Karpas-422 (cell line): ENCODE data around the gene THOC1. TPM values are rescaled to one million over a fixed set of nuclear protein-coding genes. Genes with fewer than 3 reads are reported as not detected.
"Not testable (repeated sequence)": the region's sequence is repeated elsewhere in the genome, so short reads cannot be mapped to it uniquely, and the experiment has no call there.

Experiments
- DNase-seq: peaks from one replicate; pipeline ENCODE4 v3.0.0-alpha.2; 2015
- H2AFZ ChIP-seq: fragments of 200-600 bp; sonication (generic); 2 replicates; pipeline ENCODE4 v1.6.1; 2014; ENCODE audit warnings: antibody characterized with exemption, low read length, mixed read lengths
- H3K27ac ChIP-seq: fragments of 200-600 bp; sonication (generic); 2 replicates; pipeline ENCODE4 v1.5.1; 2014; ENCODE audit warnings: mild to moderate bottlenecking, low read length, moderate library complexity
- H3K27me3 ChIP-seq: fragments of 200-600 bp; sonication (generic); 2 replicates; pipeline ENCODE4 v1.6.1; 2014; ENCODE audit warnings: low read length, mixed read lengths
- H3K36me3 ChIP-seq: fragments of 200-600 bp; sonication (generic); 2 replicates; pipeline ENCODE4 v1.6.1; 2014; ENCODE audit warnings: low read length, mixed read lengths; ENCODE audit not compliant: insufficient read depth
- H3K4me1 ChIP-seq: fragments of 200-600 bp; sonication (generic); 2 replicates; pipeline ENCODE4 v1.6.1; 2014; ENCODE audit warnings: mild to moderate bottlenecking, low read length, mixed read lengths
- H3K4me2 ChIP-seq: fragments of 200-600 bp; sonication (generic); 2 replicates; pipeline ENCODE4 v1.6.1; 2014; ENCODE audit warnings: low read length, low read depth, mild to moderate bottlenecking; ENCODE audit not compliant: poor library complexity, severe bottlenecking
- H3K4me3 ChIP-seq: fragments of 200-600 bp; sonication (generic); 2 replicates; pipeline ENCODE4 v1.5.1; 2014; ENCODE audit warnings: mild to moderate bottlenecking, antibody characterized with exemption, low read length, mixed read lengths
- H3K79me2 ChIP-seq: fragments of 200-600 bp; sonication (generic); 2 replicates; pipeline ENCODE4 v1.6.1; 2014; ENCODE audit warnings: mild to moderate bottlenecking, low read length, mixed read lengths
- H3K9ac ChIP-seq: fragments of 200-600 bp; sonication (generic); 2 replicates; pipeline ENCODE4 v1.6.0; 2014; ENCODE audit warnings: low read length
- H3K9me2 ChIP-seq: fragments of 200-600 bp; sonication (generic), shearing (Covaris generic); replicated peaks from 2 replicates; pipeline ENCODE4 v1.6.0; 2014; ENCODE audit warnings: mild to moderate bottlenecking, low read length, moderate library complexity; ENCODE audit not compliant: insufficient read depth
- H3K9me3 ChIP-seq: fragments of 300-700, 200-600 bp; sonication (generic); 2 replicates; pipeline ENCODE4 v1.6.1; 2014; ENCODE audit warnings: low read length, mixed read lengths
- H4K20me1 ChIP-seq: fragments of 200-600 bp; sonication (generic); 2 replicates; pipeline ENCODE4 v1.6.1; 2014; ENCODE audit warnings: mild to moderate bottlenecking, antibody characterized with exemption, low read length, low read depth; ENCODE audit not compliant: insufficient read depth
- total RNA-seq: library from RNA; depleted of rRNA; stranded (reverse); fragments of >200 nt; shearing (Covaris generic); gene quantifications from 2 replicates; pipeline ENCODE4 v1.2.3, GENCODE V29; 2014; ENCODE audit warnings: low replicate concordance; rRNA removed

THOC1 gene, protein sequence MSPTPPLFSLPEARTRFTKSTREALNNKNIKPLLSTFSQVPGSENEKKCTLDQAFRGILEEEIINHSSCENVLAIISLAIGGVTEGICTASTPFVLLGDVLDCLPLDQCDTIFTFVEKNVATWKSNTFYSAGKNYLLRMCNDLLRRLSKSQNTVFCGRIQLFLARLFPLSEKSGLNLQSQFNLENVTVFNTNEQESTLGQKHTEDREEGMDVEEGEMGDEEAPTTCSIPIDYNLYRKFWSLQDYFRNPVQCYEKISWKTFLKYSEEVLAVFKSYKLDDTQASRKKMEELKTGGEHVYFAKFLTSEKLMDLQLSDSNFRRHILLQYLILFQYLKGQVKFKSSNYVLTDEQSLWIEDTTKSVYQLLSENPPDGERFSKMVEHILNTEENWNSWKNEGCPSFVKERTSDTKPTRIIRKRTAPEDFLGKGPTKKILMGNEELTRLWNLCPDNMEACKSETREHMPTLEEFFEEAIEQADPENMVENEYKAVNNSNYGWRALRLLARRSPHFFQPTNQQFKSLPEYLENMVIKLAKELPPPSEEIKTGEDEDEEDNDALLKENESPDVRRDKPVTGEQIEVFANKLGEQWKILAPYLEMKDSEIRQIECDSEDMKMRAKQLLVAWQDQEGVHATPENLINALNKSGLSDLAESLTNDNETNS
- 58.2 and 84.2 TPM in 2 replicates for total RNA-seq

DNA sequence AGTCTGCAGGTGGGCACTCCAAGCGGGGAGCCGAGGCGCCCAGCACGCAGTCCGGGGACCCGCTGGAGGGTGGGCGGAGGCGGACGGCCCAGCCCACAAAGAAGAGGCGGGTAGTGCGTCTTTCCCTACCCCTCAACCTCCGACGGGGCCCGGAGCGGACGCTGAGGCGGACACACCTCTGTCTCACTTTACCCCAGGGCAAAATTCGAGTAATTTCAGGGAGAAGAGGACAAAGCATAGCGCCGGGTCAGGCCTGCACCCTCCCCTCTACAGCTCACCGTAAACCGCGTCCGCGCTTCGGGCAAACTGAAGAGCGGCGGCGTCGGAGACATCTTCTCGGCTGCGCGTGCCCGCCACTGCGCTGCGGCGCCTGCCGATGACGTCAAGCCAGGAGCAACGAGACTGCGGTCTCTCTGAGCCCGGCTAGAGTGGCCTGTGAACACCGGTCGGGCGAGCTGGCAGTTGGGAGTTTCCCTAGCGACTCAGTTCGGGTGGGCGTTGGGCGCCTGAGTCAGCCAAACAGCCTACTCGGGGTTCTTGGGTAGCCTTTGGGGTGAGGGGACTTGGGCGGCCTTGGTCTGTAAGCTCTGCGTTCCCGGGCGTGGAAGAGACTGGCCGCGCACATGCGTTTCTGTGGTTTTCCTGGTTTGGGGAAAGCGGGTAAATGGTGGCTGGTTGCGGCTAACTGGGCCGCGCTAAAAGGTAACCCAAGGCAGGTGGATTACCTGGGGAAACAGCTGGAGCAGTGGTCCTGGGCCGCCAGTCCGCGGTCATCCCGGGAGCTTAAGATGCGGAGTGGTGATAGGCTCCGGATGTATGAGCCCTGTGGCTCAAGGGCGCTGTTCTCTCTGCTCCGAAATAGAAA is at the start of gene THOC1:
THOC1 (minus strand) TSS at position 360 of the 865 bp plus-strand sequence; CDS start at position 332, 28 bp downstream.
- H2AFZ ChIP-seq = peak within 1 kb of the TSS; percentile 58; the same call in 1 of the 2 replicates

DNA sequence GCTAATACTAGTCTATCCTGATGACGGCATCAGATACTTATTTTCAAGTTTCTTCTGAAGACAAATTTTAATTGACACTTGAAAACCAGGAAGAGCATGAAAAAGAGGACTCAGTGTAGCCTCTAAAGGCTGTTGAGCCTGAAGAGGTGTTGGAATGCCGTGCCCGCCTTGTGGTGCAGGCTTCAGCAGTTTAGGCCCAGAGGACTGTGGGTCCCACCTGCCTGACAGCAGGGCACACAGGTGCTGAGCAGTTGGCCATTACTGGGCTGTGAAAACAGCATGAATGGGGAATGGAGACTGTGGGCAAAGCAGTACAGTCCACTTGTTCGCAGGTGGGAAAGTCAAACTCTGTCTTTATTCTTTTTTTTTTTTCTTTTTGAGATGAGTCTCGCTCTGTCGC is 49.8 kb upstream of the THOC1 start:
- Histone ChIP-seq H3K27ac (no peak overlapping the region), H3K9me2 (no peaks in the 10 kb centered on the region), H2AFZ (no peak overlapping the region), H3K9ac (no peak overlapping the region), H3K27me3 (no peaks in the 10 kb centered on the region), H3K4me2 (no peak overlapping the region), H3K36me3 (no peaks in the 10 kb centered on the region), H3K9me3 (no peaks in the 10 kb centered on the region), H3K79me2 (no peaks in the 10 kb centered on the region), H3K4me3 (no peak overlapping the region), H4K20me1 (no peaks in the 10 kb centered on the region), H3K4me1 (no peaks in the 10 kb centered on the region)
- DNase-seq = no peak

More for the DNA sequence above, at the start of gene THOC1:
- no peaks in the 10 kb centered on the region for H3K9me2 ChIP-seq
- H3K4me3 ChIP-seq = peak within 1 kb of the TSS; percentile 96
- H3K27me3 ChIP-seq = no peaks in the 10 kb centered on the region
- DNase-seq = peak; percentile 96
- H3K9ac ChIP-seq = peak within 1 kb of the TSS; percentile 98
- no peaks in the 10 kb centered on the region for H4K20me1 ChIP-seq
- no peaks in the 10 kb centered on the region for H3K9me3 ChIP-seq
- peaks cover 20% of the 10 kb centered on the region; the same call in 1 of the 2 replicates for H3K36me3 ChIP-seq
- peaks cover 47% of the 10 kb centered on the region for H3K79me2 ChIP-seq
- H3K4me2 ChIP-seq = peak within 1 kb of the TSS; percentile 90
- peaks cover 29% of the 10 kb centered on the region for H3K4me1 ChIP-seq
- peak within 1 kb of the TSS; percentile 60 for H3K27ac ChIP-seq

DNA sequence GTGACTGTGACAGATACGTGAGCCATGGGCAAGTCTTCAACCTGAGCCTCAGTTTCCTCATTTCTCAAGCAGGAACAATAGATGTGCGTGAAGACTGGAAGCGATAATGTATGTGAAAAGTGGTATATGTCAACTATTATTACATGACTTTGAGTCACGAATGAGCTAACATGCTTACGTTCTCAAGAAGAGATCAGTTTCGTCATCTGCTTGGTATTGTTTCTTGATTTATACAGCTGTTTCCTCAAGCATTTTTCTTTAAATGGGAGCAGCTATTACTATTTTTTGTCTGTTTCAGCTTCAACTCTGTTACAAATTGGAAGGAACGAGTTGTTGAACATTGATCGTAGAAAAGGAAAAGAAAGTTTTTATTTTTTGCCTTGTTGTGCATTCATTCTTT is 48.5 kb upstream of the THOC1 start:
- H3K36me3 ChIP-seq = no peaks in the 10 kb centered on the region
- no peak overlapping the region for H2AFZ ChIP-seq
- no peak for DNase-seq
- no peaks in the 10 kb centered on the region for H3K9me2 ChIP-seq
- no peaks in the 10 kb centered on the region for H3K4me1 ChIP-seq
- H3K79me2 ChIP-seq = no peaks in the 10 kb centered on the region
- H3K9me3 ChIP-seq = no peaks in the 10 kb centered on the region
- H3K9ac ChIP-seq = no peak overlapping the region
- H3K27me3 ChIP-seq = no peaks in the 10 kb centered on the region
- H3K27ac ChIP-seq = no peak overlapping the region
- no peaks in the 10 kb centered on the region for H4K20me1 ChIP-seq
- H3K4me3 ChIP-seq = no peak overlapping the region
- H3K4me2 ChIP-seq = no peak overlapping the region

DNA sequence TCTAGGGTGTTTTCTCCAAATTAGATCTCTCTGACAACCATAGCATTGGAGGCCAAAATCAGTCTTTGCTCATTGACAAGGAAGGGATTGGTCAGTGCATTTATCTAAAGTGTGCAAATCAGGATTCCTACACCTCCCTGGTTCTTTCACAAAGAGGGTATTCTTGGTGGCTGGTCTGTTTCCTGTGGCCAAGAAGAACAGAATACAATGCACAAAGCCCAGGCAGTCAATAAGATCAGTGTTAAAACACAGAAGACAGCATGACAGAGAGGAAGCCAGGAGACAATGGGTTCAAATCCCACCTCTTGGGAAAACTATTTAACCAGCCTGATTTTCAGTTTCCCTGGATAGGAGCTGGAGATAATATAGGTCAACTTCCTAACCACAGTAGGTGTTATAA is 46.1 kb upstream of the THOC1 start:
- H3K4me1 ChIP-seq = no peaks in the 10 kb centered on the region
- H3K9ac ChIP-seq = no peak overlapping the region
- no peaks in the 10 kb centered on the region for H3K36me3 ChIP-seq
- no peaks in the 10 kb centered on the region for H3K9me2 ChIP-seq
- no peak overlapping the region for H3K4me3 ChIP-seq
- H3K27me3 ChIP-seq = no peaks in the 10 kb centered on the region
- H3K9me3 ChIP-seq = no peaks in the 10 kb centered on the region
- H3K27ac ChIP-seq = no peak overlapping the region
- no peak overlapping the region for H3K4me2 ChIP-seq
- H4K20me1 ChIP-seq = no peaks in the 10 kb centered on the region
- no peak overlapping the region for H2AFZ ChIP-seq
- H3K79me2 ChIP-seq = no peaks in the 10 kb centered on the region
- no peak for DNase-seq

DNA sequence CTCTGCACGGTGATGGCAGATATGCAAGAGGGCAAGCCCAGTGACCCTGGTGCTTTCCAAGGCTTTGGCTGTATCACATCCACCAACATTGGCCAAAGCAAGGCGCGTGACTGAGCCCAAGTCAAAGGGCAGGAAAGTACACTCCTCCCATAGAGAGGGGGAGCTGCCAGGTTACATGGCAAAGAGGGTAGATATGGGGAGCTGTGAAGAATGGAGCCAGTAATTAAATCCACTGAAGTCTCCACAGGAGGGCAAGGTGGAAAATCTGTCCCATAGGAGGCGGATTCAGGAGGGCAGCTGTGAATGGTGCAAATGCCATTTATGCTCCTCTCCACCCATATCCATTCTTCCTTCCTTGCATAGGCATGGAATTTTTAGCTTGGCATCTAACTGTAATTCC is 44.6 kb upstream of the THOC1 start:
- Histone ChIP-seq H3K4me3 (no peak overlapping the region), H3K79me2 (no peaks in the 10 kb centered on the region), H2AFZ (no peak overlapping the region), H3K27ac (no peak overlapping the region), H3K4me2 (no peak overlapping the region), H4K20me1 (no peaks in the 10 kb centered on the region), H3K9me3 (no peaks in the 10 kb centered on the region), H3K4me1 (no peaks in the 10 kb centered on the region), H3K9ac (no peak overlapping the region), H3K36me3 (no peaks in the 10 kb centered on the region), H3K27me3 (no peaks in the 10 kb centered on the region), H3K9me2 (no peaks in the 10 kb centered on the region)
- DNase-seq = no peak

DNA sequence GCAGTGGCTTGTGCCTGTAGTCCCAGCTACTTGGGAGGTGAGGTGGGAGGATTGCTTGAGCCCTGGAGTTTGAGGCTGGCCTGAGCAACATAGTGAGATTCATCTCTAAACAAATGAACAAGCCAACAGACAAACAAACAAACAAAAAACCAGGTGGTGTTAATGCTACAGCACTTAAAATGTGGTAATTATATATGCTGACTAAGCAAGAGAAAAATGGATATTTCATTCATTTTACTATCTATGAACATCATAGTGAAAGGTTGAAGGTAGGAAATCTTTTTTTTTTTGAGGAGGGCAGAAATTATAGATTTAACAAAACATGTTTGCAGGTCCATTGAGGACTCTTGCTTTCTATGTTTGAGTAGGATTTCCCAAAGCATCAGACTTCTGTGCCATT is 42.2 kb upstream of the THOC1 start:
- Histone ChIP-seq H3K4me1 (no peaks in the 10 kb centered on the region), H3K4me3 (no peak overlapping the region)
- no peak for DNase-seq

DNA sequence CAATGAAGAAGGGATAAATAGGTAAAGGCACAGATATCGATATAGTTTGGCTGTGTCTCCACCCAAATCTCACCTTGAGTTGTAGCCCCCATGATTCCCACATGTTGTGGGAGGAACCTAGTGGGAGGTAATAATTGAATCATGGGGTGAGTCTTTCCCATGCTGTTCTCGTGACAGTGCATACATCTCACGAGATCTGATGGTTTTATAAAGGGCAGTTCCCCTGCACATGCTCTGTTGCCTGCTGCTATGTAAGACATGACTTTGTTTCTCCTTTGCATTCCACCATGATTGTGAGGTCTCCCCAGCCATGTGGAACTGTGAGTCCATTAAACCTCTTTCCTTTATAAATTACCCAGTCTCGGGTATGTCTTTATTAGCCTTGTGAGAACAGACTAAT is 40.2 kb upstream of the THOC1 start:
- H2AFZ ChIP-seq, H3K27me3 ChIP-seq, H3K36me3 ChIP-seq, H4K20me1 ChIP-seq, H3K9ac ChIP-seq, H3K79me2 ChIP-seq, H3K4me1 ChIP-seq, DNase-seq, H3K4me3 ChIP-seq, H3K27ac ChIP-seq, H3K4me2 ChIP-seq, H3K9me3 ChIP-seq, H3K9me2 ChIP-seq: not testable (repeated sequence)

More for the DNA sequence above, 42.2 kb upstream of the THOC1 start:
- Histone ChIP-seq H3K36me3 (no peaks in the 10 kb centered on the region), H3K9ac (no peak overlapping the region), H3K27me3 (no peaks in the 10 kb centered on the region), H2AFZ (no peak overlapping the region), H4K20me1 (no peaks in the 10 kb centered on the region), H3K27ac (no peak overlapping the region), H3K79me2 (no peaks in the 10 kb centered on the region), H3K9me2 (no peaks in the 10 kb centered on the region), H3K9me3 (no peaks in the 10 kb centered on the region), H3K4me2 (no peak overlapping the region)
